Gastrocnemius medialis (tissue), 4 donors: Measurements from ENCODE around the gene C1orf210. TPM values are rescaled to one million over a fixed set of nuclear protein-coding genes. Genes with fewer than 3 reads are reported as not detected.

ENCODE experiments used
- ATAC-seq, 2 donors: fragments of 150-250 bp; one replicate each; pipeline ENCODE4 v1.9.1; 2016
- DNase-seq, 2 donors: peaks; one replicate each; pipeline ENCODE4 v3.0.0-alpha.2; 2019
- H3K27ac ChIP-seq, 4 donors: fragments of 200-600 bp; sonication (generic); 1 replicate in 1 of 4; 2 replicates in 3 of 4; pipeline ENCODE4 v1.5.1; 2016 to 2018; ENCODE audit warnings: mild to moderate bottlenecking in 2 of 4, moderate library complexity in 1 of 4
- H3K27me3 ChIP-seq, 3 donors: fragments of 200-600 bp; sonication (generic) in 2 of 3; 1 replicate in 1 of 3; 2 replicates in 2 of 3; pipeline versions ENCODE4 v1.5.1 to v1.6.0; 2016 to 2019; ENCODE audit warnings: mild to moderate bottlenecking in 1 of 3, moderate library complexity in 1 of 3
- H3K36me3 ChIP-seq, 2 donors: fragments of 200-600 bp; sonication (generic) in 1 of 2; one replicate each; pipeline ENCODE4 v1.5.1; 2017 to 2018
- H3K4me1 ChIP-seq, 2 donors: fragments of 200-600 bp; sonication (generic) in 1 of 2; one replicate each; pipeline ENCODE4 v1.5.1; 2016 to 2017; ENCODE audit warnings: mild to moderate bottlenecking in 2 of 2
- H3K4me3 ChIP-seq, 4 donors: fragments of 200-600 bp; sonication (generic) in 3 of 4; 1 replicate in 1 of 4; 2 replicates in 3 of 4; pipeline ENCODE4 v1.5.1; 2016 to 2019; ENCODE audit warnings: mild to moderate bottlenecking in 2 of 4
- H3K9me3 ChIP-seq, 3 donors: fragments of 200-600 bp; sonication (generic) in 2 of 3; 1 replicate in 1 of 3; 2 replicates in 2 of 3; pipeline ENCODE4 v1.5.1; 2016 to 2019
- POLR2A ChIP-seq, 2 donors: fragments of 450-650 bp; IDR thresholded peaks; one replicate each; pipeline ENCODE4 v1.6.1; 2017; ENCODE audit warnings: antibody characterized with exemption in 2 of 2, mild to moderate bottlenecking in 2 of 2, moderate library complexity in 2 of 2
- in situ Hi-C, 4 donors: fragments of 200-750 bp; cut with MboI; loops; one replicate each; pipeline versions ENCODE4 v1.15.0 to v1.8.0; 2017; ENCODE audit warnings: low sequenced_read_pairs in 4 of 4
- intact Hi-C: fragments of 100-400 bp; cut with DNase I; formaldehyde crosslinking; loops from one replicate; pipeline ENCODE4 v1.15.1; 2023; ENCODE audit warnings: low total_unique reads
- total RNA-seq, 4 donors: library from RNA; depleted of rRNA; stranded (reverse); fragments of >200 nt; gene quantifications; one replicate each; pipeline versions ENCODE4 v1.1.0 to v1.2.3, GENCODE V29; 2016
- TF ChIP-seq, protein P1 (sequence below), 5 experiments: fragments of 450-650 bp in 3 of 5; fragments of 200-600 bp in 2 of 5; sonication (generic) in 2 of 5; IDR thresholded peaks in 4 of 5; conservative IDR thresholded peaks in 1 of 5; 1 replicate in 4 of 5; 2 replicates in 1 of 5; pipeline ENCODE4 v1.5.1; 2016 to 2019; ENCODE audit warnings: antibody characterized with exemption in 5 of 5, mild to moderate bottlenecking in 3 of 5, moderate library complexity in 3 of 5

C1orf210 gene
- total RNA-seq, 4 donors from 2014 or later = 0.27 TPM; not detected in 3

DNA sequence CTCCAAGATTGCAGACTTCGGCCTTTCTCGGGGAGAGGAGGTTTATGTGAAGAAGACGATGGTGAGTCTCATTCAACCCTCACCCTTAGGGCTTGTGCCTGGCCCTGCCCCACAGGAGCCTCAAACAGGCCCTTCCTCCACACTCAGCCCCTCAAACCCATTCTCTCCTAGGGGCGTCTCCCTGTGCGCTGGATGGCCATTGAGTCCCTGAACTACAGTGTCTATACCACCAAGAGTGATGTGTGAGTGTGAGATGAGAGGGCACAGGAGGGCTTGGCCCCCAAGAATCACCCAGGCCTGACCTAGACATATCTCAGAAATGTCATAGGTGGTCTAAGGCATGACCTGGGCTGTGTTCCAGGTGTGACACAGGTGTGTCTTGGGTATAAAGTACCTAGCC, 33.9 kb upstream of the C1orf210 start:
- in situ Hi-C loops (no loop called here), intact Hi-C loops (no loop called here)
- H3K36me3 ChIP-seq = no peaks in the 10 kb centered on the region
- DNase-seq = no peak
- H3K4me1 ChIP-seq = no peaks in the 10 kb centered on the region
- H3K4me3 ChIP-seq = no peak overlapping the region
- no peak for ATAC-seq
- TF ChIP-seq POLR2A (IDR thresholded peaks at IDR 0.05) = no peak
- TF ChIP-seq, protein P1, sequence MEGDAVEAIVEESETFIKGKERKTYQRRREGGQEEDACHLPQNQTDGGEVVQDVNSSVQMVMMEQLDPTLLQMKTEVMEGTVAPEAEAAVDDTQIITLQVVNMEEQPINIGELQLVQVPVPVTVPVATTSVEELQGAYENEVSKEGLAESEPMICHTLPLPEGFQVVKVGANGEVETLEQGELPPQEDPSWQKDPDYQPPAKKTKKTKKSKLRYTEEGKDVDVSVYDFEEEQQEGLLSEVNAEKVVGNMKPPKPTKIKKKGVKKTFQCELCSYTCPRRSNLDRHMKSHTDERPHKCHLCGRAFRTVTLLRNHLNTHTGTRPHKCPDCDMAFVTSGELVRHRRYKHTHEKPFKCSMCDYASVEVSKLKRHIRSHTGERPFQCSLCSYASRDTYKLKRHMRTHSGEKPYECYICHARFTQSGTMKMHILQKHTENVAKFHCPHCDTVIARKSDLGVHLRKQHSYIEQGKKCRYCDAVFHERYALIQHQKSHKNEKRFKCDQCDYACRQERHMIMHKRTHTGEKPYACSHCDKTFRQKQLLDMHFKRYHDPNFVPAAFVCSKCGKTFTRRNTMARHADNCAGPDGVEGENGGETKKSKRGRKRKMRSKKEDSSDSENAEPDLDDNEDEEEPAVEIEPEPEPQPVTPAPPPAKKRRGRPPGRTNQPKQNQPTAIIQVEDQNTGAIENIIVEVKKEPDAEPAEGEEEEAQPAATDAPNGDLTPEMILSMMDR (IDR thresholded peaks at IDR 0.05 in 4 of 5, conservative IDR thresholded peaks at IDR 0.05 in 1 of 5) = no peak
- no peak overlapping the region for H3K27ac ChIP-seq
- H3K9me3 ChIP-seq = no peaks in the 10 kb centered on the region
- H3K27me3 ChIP-seq = no peaks in the 10 kb centered on the region

DNA sequence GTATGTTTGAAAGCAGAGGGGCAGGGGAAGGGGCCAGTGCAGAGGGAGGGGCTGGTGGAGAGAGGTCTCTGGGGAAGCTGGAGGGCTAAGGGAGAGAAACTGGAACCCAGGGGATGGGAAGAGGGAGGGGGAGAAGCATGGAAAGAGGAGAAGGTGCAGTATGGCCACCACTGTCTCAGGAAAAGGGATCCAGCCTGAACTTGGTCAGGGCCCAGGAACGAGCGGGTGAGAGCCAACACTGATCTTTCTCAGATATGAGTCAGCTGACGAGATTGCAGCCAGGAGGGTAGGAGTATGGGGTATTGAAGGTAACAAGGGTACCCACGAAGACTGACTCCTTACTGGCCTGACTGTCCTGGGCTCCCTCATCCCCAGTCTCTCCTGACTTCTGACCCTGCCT, 33.5 kb upstream of the C1orf210 start:
- DNase-seq (no peak), ATAC-seq (no peak)
- in situ Hi-C loops (no loop called here), intact Hi-C loops (no loop called here)
- no peaks in the 10 kb centered on the region for H3K36me3 ChIP-seq
- H3K27me3 ChIP-seq = no peaks in the 10 kb centered on the region
- TF ChIP-seq, protein P1 (IDR thresholded peaks at IDR 0.05 in 4 of 5, conservative IDR thresholded peaks at IDR 0.05 in 1 of 5) = no peak
- TF ChIP-seq POLR2A (IDR thresholded peaks at IDR 0.05) = no peak
- H3K27ac ChIP-seq = no peak overlapping the region
- H3K9me3 ChIP-seq = no peaks in the 10 kb centered on the region
- H3K4me3 ChIP-seq = no peak overlapping the region
- no peaks in the 10 kb centered on the region for H3K4me1 ChIP-seq

DNA sequence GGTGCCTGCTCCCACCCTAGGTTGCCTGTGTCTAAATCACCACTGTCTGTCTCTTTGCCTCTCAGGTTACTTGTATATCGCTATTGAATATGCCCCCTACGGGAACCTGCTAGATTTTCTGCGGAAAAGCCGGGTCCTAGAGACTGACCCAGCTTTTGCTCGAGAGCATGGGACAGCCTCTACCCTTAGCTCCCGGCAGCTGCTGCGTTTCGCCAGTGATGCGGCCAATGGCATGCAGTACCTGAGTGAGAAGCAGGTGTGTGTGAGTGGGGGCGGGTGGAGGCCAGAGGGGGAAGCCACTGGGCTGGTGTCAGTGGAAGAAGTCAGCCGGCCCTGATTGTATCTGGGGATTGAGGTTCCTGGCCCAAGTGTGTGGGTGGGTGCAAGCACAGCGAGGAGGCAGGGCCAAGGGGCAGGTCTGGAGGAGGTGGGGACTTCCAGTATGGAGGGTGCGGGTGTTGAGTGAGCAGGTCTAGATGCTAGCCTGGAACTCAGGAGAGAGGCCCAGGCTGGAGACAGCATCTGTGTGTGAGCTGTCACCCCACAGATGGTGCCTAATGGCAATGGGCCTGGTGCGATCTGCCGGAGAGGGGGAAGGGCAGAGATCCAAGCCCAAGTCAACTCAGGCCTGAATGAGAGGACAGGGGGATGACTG, 32.6 kb upstream of the C1orf210 start:
- no peak for DNase-seq
- H3K36me3 ChIP-seq = no peaks in the 10 kb centered on the region

DNA sequence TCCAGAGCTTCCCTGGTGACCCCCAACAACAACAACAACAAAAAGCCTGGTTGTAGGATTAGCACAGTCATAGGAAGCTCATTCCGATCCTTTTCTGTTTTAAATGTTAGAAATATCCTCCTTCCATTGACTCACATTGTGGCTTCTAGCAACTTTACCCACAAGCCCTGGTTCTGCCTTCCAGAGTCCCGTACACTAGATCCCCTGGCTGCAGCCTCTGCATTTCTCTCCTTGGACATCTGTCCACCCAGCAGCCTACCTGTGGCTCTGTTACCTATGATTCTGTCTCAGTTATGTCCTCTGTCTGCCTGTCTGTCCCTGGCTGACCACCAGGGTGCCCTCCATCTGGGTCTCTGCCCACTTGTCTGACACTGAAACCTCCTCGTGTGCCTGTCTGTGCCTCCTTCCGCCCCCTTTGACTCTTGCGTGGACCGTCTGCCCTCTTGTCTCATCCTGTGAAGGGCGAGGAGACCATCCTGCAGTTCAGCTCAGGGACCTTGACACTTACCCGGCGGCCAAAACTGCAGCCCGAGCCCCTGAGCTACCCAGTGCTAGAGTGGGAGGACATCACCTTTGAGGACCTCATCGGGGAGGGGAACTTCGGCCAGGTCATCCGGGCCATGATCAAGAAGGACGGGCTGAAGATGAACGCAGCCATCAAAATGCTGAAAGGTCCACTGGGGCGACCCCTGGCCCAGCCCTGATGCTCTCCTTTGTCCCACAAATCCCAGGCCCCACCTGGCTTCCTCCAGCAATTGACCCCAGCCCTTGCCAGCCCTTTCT, 31.5 kb upstream of the C1orf210 start:
- TF ChIP-seq POLR2A (IDR thresholded peaks at IDR 0.05) = no peak
- TF ChIP-seq, protein P1 (IDR thresholded peaks at IDR 0.05 in 4 of 5, conservative IDR thresholded peaks at IDR 0.05 in 1 of 5) = no peak
- no peak overlapping the region for H3K27ac ChIP-seq
- H3K4me1 ChIP-seq = no peaks in the 10 kb centered on the region
- H3K9me3 ChIP-seq = no peaks in the 10 kb centered on the region
- no peak for ATAC-seq
- intact Hi-C loops (no loop called here), in situ Hi-C loops (no loop called here)
- no peak for DNase-seq
- H3K4me3 ChIP-seq = no peak overlapping the region
- no peaks in the 10 kb centered on the region for H3K36me3 ChIP-seq
- no peaks in the 10 kb centered on the region for H3K27me3 ChIP-seq

More for the DNA sequence above, 32.6 kb upstream of the C1orf210 start:
- intact Hi-C loops = no loop called here
- in situ Hi-C loops = no loop called here
- Histone ChIP-seq H3K4me3 (no peak overlapping the region), H3K9me3 (no peaks in the 10 kb centered on the region), H3K4me1 (no peaks in the 10 kb centered on the region), H3K27me3 (no peaks in the 10 kb centered on the region), H3K27ac (no peak overlapping the region)
- TF ChIP-seq, protein P1 (IDR thresholded peaks at IDR 0.05 in 4 of 5, conservative IDR thresholded peaks at IDR 0.05 in 1 of 5) = no peak
- no peak for TF ChIP-seq POLR2A (IDR thresholded peaks at IDR 0.05)
- no peak for ATAC-seq
